GM12872 (cell line): ENCODE results near the gene TUBGCP2.

Experiments
- CTCF ChIP-seq: IDR thresholded peaks from 3 replicates; pipeline ENCODE4 v1.5.1; 2011; ENCODE audit warnings: low read depth, mild to moderate bottlenecking, low read length, moderate library complexity; ENCODE audit not compliant: insufficient read depth

TUBGCP2 gene

GRCh38 chr10:133310399-133310755 is 1.7 kb upstream of the TUBGCP2 start:
- no peak for TF ChIP-seq CTCF

GRCh38 chr10:133309720-133310398 is 1.2 kb upstream of the TUBGCP2 start:
- no peak for TF ChIP-seq CTCF

GRCh38 chr10:133309100-133309719 is 538 bp upstream of the TUBGCP2 start:
- TF ChIP-seq CTCF: no peak

- peak; percentile 88 for TF ChIP-seq CTCF
Measured at GRCh38 chr10:133307776-133308420, 774 bp downstream of the TUBGCP2 start.

- TF ChIP-seq CTCF: no peak
Measured at GRCh38 chr10:133306941-133307379, 1.7 kb downstream of the TUBGCP2 start.

- no peak for TF ChIP-seq CTCF
Measured at GRCh38 chr10:133306097-133306476, 2.6 kb downstream of the TUBGCP2 start.

GRCh38 chr10:133303206-133303605 is 5.5 kb downstream of the TUBGCP2 start:
- TF ChIP-seq CTCF: no peak
